GM21526 (cell line): ENCODE results near the gene PARVA.

ENCODE experiments used
- ATAC-seq: cut with Tn5 transposase; IDR thresholded peaks from one replicate; pipeline ENCODE4 v1.9.1; 2021; ENCODE audit warnings: moderate library complexity; ENCODE audit not compliant: unreplicated experiment, low FRiP score

Gene PARVA

GRCh38 chr11:12430351-12430750 is 53.0 kb downstream of the PARVA start:
- no peak for ATAC-seq

- ATAC-seq = no peak
Measured at GRCh38 chr11:12430954-12431595, 53.7 kb downstream of the PARVA start.

- ATAC-seq = no peak
Measured at GRCh38 chr11:12432507-12432906, 55.1 kb downstream of the PARVA start.

GRCh38 chr11:12433121-12433520 is 55.8 kb downstream of the PARVA start:
- ATAC-seq = no peak

GRCh38 chr11:12433571-12434324 is 56.4 kb downstream of the PARVA start:
- ATAC-seq = no peak

- ATAC-seq = no peak
Measured at GRCh38 chr11:12434325-12434654, 56.9 kb downstream of the PARVA start.

- no peak for ATAC-seq
Measured at GRCh38 chr11:12435264-12435663, 57.9 kb downstream of the PARVA start.

- no peak for ATAC-seq
Measured at GRCh38 chr11:12436266-12436665, 58.9 kb downstream of the PARVA start.

GRCh38 chr11:12438291-12438690 is 60.9 kb downstream of the PARVA start:
- no peak for ATAC-seq

GRCh38 chr11:12439615-12440014 is 62.2 kb downstream of the PARVA start:
- ATAC-seq = no peak

GRCh38 chr11:12440565-12440964 is 63.2 kb downstream of the PARVA start:
- no peak for ATAC-seq

- ATAC-seq = no peak
Measured at GRCh38 chr11:12441231-12441861, 64.0 kb downstream of the PARVA start.

- ATAC-seq = no peak
Measured at GRCh38 chr11:12444601-12445000, 67.2 kb downstream of the PARVA start.

- no peak for ATAC-seq
Measured at GRCh38 chr11:12445001-12445400, 67.6 kb downstream of the PARVA start.

- no peak for ATAC-seq
Measured at GRCh38 chr11:12446863-12447262, 69.5 kb downstream of the PARVA start.

GRCh38 chr11:12448131-12448939 is 71.0 kb downstream of the PARVA start:
- ATAC-seq = no peak

- no peak for ATAC-seq
Measured at GRCh38 chr11:12449961-12450715, 72.8 kb downstream of the PARVA start.

- ATAC-seq = no peak
Measured at GRCh38 chr11:12451179-12451814, 73.9 kb downstream of the PARVA start.

- no peak for ATAC-seq
Measured at GRCh38 chr11:12453243-12453642, 75.9 kb downstream of the PARVA start.

GRCh38 chr11:12454782-12455181 is 77.4 kb downstream of the PARVA start:
- ATAC-seq = no peak
